Subcutaneous abdominal adipose tissue (tissue), 5 donors: ENCODE data around the gene PIK3R2.

Experiments used
- H3K27ac ChIP-seq: one replicate; pipeline ENCODE4 v1.7.0; 2013; ENCODE audit warnings: low read depth, mild to moderate bottlenecking, inconsistent platforms, low read length, moderate library complexity
- H3K27me3 ChIP-seq, 5 donors: one replicate each; pipeline ENCODE4 v1.7.0; 2013; ENCODE audit warnings: low read length in 5 of 5, inconsistent platforms in 1 of 5; ENCODE audit not compliant: control insufficient read depth in 5 of 5, insufficient read depth in 4 of 5
- H3K36me3 ChIP-seq, 5 donors: one replicate each; pipeline ENCODE4 v1.7.0; 2013; ENCODE audit warnings: low read length in 5 of 5; ENCODE audit not compliant: control insufficient read depth in 5 of 5, insufficient read depth in 5 of 5
- H3K4me1 ChIP-seq, 5 donors: one replicate each; pipeline ENCODE4 v1.7.0; 2013; ENCODE audit warnings: low read length in 5 of 5, mild to moderate bottlenecking in 3 of 5, moderate library complexity in 1 of 5; ENCODE audit not compliant: control insufficient read depth in 5 of 5, insufficient read depth in 5 of 5
- H3K4me3 ChIP-seq, 5 donors: one replicate each; pipeline ENCODE4 v1.7.0; 2013; ENCODE audit warnings: low read length in 5 of 5, low read depth in 1 of 5
- H3K9ac ChIP-seq, 5 donors: one replicate each; pipeline ENCODE4 v1.7.0; 2013; ENCODE audit warnings: low read length in 5 of 5, mild to moderate bottlenecking in 4 of 5, moderate library complexity in 3 of 5
- H3K9me3 ChIP-seq, 5 donors: one replicate each; pipeline ENCODE4 v1.7.0; 2013; ENCODE audit warnings: low read length in 5 of 5; ENCODE audit not compliant: control insufficient read depth in 5 of 5
- donor health status: healthy.
- donor health status: healthy.
- donor health status: healthy.
- donor health status: healthy.
- donor health status: healthy.

Gene PIK3R2

GRCh38 chr19:18168673-18169381 is 15.9 kb downstream of the PIK3R2 start:
- H3K27me3 ChIP-seq = no peaks in the 10 kb centered on the region
- H3K9me3 ChIP-seq = no peaks in the 10 kb centered on the region
- H3K36me3 ChIP-seq = peaks cover 0 to 38% (median 28%) of the 10 kb centered on the region in 5 donors
- peaks cover 2 to 38% (median 26%) of the 10 kb centered on the region in 5 donors for H3K4me1 ChIP-seq
- H3K27ac ChIP-seq = no peak overlapping the region
- no peak overlapping the region for H3K4me3 ChIP-seq
- no peak overlapping the region for H3K9ac ChIP-seq

- H3K4me1 ChIP-seq = peaks cover 2 to 54% (median 39%) of the 10 kb centered on the region in 5 donors
- peaks cover 0 to 34% (median 23%) of the 10 kb centered on the region in 5 donors for H3K36me3 ChIP-seq
- H3K4me3 ChIP-seq = peak overlapping the region in 4 of 5 donors; percentile 19 to 35 (median 28)
- peak overlapping the region; percentile 74 for H3K27ac ChIP-seq
- peak overlapping the region in 4 of 5 donors; percentile 26 to 69 (median 32) for H3K9ac ChIP-seq
- H3K27me3 ChIP-seq = no peaks in the 10 kb centered on the region
- H3K9me3 ChIP-seq = no peaks in the 10 kb centered on the region
Measured at GRCh38 chr19:18170714-18171255, 17.8 kb downstream of the PIK3R2 start.

- peak overlapping the region; percentile 74 for H3K27ac ChIP-seq
- H3K4me3 ChIP-seq = no peak overlapping the region
- no peaks in the 10 kb centered on the region for H3K9me3 ChIP-seq
- H3K9ac ChIP-seq = no peak overlapping the region
- H3K27me3 ChIP-seq = no peaks in the 10 kb centered on the region
- peaks cover 0 to 29% (median 17%) of the 10 kb centered on the region in 5 donors for H3K36me3 ChIP-seq
- peaks cover 2 to 54% (median 39%) of the 10 kb centered on the region in 5 donors for H3K4me1 ChIP-seq
Measured at GRCh38 chr19:18171605-18172327, 18.8 kb downstream of the PIK3R2 start.

DNA sequence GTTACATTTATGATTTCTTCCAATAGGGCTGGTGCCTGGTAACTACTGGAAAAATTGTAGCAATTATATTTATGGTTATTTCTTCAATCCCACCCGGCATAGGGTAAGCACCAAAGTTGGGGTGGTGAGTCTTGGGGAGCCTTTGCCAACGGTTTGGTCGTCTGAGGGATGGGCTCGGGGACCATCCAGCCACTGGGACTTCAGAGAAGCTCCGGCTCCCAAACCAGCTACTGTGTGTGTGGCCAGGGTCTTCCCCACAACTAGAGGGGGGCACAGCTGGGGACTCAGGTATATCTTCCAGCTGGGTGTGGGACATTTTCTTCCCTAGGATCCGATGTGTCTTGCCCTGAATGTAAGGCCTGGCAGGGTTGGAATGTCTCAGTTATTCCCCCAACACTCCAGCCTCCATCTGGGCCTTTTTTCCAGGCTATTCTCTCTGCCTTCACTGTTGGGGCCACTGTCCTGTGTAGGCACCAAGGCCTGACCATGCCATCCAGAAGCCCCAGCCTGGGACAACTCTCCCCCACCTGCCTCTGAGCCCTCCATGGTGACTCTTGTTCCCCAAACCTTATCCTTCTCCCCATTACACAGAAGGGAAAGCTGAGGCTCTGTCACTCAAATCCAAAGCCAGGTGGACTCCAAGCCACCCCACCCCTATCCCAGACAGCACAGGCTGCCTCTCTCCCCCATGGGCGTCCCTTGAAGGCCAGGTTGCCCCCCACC is 19.5 kb downstream of the PIK3R2 start:
- Histone ChIP-seq H3K36me3 (peaks cover 0 to 25% (median 11%) of the 10 kb centered on the region in 5 donors), H3K27me3 (no peaks in the 10 kb centered on the region), H3K27ac (peak overlapping the region; percentile 62), H3K4me3 (no peak overlapping the region), H3K4me1 (peaks cover 2 to 54% (median 39%) of the 10 kb centered on the region in 5 donors), H3K9me3 (no peaks in the 10 kb centered on the region), H3K9ac (peak overlapping the region in 2 of 5 donors; percentile 17 to 22)

DNA sequence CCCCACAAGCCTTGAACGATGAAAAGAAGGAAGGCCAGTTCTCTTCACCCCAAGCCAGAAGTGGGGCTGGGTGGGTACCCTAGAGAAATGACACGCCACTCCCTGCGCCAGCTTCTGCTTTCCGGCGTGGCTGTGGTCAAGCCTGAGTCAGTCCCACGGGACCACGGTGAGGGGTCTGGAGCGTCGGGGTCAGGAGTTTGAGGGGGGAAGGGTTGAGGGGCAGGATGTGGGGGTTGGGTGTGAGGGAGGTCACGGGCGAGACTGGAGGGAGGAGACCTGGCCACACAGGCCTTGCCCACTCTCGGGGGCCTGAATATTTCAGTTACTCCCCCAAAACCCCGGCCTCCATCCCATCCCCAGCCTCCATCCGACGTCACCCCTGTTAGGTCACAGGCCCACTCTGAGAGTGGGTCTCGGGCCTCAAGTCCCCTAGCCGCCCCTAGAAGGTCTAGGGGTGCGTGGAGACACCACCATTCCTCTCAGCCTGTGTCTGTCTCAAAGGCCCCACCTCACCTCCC is 20.1 kb downstream of the PIK3R2 start:
- Histone ChIP-seq H3K36me3 (peaks cover 0 to 19% (median 8%) of the 10 kb centered on the region in 5 donors), H3K27me3 (no peaks in the 10 kb centered on the region), H3K9ac (peak overlapping the region in 4 of 5 donors; percentile 48 to 80 (median 78)), H3K9me3 (no peaks in the 10 kb centered on the region), H3K4me3 (peak overlapping the region in 4 of 5 donors; percentile 74 to 90 (median 78)), H3K4me1 (peaks cover 2 to 54% (median 39%) of the 10 kb centered on the region in 5 donors), H3K27ac (peak overlapping the region; percentile 69)

DNA sequence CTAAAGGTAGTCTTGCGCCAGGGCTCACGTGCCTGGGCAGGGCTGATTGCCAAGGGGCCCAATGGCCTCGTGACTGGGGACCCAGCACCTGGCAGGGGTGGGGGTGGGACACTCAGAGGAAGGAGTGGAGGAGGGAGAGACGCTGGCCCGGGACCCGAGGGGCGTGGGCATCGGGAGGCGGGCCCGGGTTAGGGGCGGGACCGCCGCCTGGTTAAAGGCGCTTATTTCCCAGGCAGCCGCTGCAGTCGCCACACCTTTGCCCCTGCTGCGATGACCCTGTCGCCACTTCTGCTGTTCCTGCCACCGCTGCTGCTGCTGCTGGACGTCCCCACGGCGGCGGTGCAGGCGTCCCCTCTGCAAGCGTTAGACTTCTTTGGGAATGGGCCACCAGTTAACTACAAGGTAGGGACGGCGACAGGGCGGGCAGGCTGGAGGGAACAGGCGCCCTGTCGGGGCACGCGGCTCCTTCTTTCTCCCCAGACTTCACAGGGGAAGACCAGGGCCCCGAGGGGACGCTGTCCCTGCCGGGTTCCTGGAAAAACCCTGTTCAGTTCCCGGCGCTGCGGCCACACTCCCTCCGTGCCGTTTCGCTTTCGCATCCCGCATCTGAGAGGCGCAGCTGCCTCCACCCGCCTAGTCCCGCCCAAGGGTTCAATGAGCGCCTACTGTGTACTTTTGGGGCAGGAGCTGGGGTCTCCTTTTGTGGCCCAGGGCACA is 20.8 kb downstream of the PIK3R2 start, which contains the start of gene IFI30:
Gene IFI30, plus strand, starts transcription at position 242 of the 717 bp plus-strand sequence. Its CDS starts 29 bp downstream, at position 271.
- Histone ChIP-seq H3K4me3 (peak within 1 kb of the TSS; percentile 72 to 90 (median 76)), H3K27me3 (no peaks in the 10 kb centered on the region), H3K36me3 (peaks cover 0 to 15% (median 6%) of the 10 kb centered on the region in 5 donors), H3K27ac (peak within 1 kb of the TSS; percentile 69), H3K4me1 (peaks cover under 1 to 54% (median 39%) of the 10 kb centered on the region in 5 donors), H3K9me3 (no peaks in the 10 kb centered on the region), H3K9ac (peak within 1 kb of the TSS; percentile 38 to 80 (median 76))

DNA sequence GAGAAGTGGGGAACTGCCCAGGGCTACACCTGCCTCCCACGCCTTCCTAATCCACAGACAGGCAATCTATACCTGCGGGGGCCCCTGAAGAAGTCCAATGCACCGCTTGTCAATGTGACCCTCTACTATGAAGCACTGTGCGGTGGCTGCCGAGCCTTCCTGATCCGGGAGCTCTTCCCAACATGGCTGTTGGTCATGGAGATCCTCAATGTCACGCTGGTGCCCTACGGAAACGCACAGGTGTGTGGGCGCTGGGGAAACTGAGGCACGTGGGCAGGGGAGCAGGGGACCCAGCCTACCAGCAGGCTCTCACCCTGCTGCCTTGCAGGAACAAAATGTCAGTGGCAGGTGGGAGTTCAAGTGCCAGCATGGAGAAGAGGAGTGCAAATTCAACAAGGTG is 22.0 kb downstream of the PIK3R2 start:
- Histone ChIP-seq H3K36me3 (peaks cover 0 to 7% (median 0%) of the 10 kb centered on the region in 5 donors), H3K9me3 (no peaks in the 10 kb centered on the region), H3K4me3 (peak overlapping the region in 4 of 5 donors; percentile 33 to 90 (median 75)), H3K27ac (no peak overlapping the region), H3K4me1 (peaks cover 0 to 51% (median 39%) of the 10 kb centered on the region in 5 donors), H3K9ac (no peak overlapping the region), H3K27me3 (no peaks in the 10 kb centered on the region)

- H3K36me3 ChIP-seq = peaks cover 0 to 7% (median 0%) of the 10 kb centered on the region in 5 donors
- H3K9me3 ChIP-seq = no peaks in the 10 kb centered on the region
- no peak overlapping the region for H3K27ac ChIP-seq
- H3K4me3 ChIP-seq = peak overlapping the region in 1 of 5 donors; percentile 2
- H3K4me1 ChIP-seq = peaks cover 0 to 39% (median 27%) of the 10 kb centered on the region in 5 donors
- H3K27me3 ChIP-seq = no peaks in the 10 kb centered on the region
- H3K9ac ChIP-seq = no peak overlapping the region
Measured at GRCh38 chr19:18176367-18177310, 23.7 kb downstream of the PIK3R2 start.
